Right lobe of liver (tissue), 6 donors: ENCODE data around the gene FMC1. TPM values are rescaled to one million over a fixed set of nuclear protein-coding genes. Genes with fewer than 3 reads are reported as not detected.

Experiments
- ATAC-seq, 4 donors: fragments of 200-7000 bp; cut with Tn5 transposase; one replicate each; pipeline ENCODE4 v1.9.1; 2020; ENCODE audit warnings: mild to moderate bottlenecking in 4 of 4, moderate library complexity in 4 of 4
- DNase-seq, 3 donors: peaks; one replicate each; pipeline ENCODE4 v3.0.0-alpha.2; 2020
- H3K27ac ChIP-seq, 3 donors: fragments of 200-600 bp; one replicate each; pipeline ENCODE4 v1.8.0; 2022
- H3K27me3 ChIP-seq, 2 donors: fragments of 200-600 bp; one replicate each; pipeline ENCODE4 v1.8.0; 2022
- H3K36me3 ChIP-seq, 4 donors: fragments of 200-600 bp; sonication (generic) in 1 of 4; one replicate each; pipeline versions ENCODE4 v1.5.1 to v1.8.0; 2017 to 2022; ENCODE audit warnings: control low read depth in 1 of 4
- H3K4me1 ChIP-seq, 4 donors: fragments of 200-600 bp; sonication (generic) in 1 of 4; one replicate each; pipeline versions ENCODE4 v1.5.1 to v1.8.0; 2017 to 2022; ENCODE audit warnings: control low read depth in 1 of 4
- H3K4me3 ChIP-seq, 3 donors: fragments of 200-600 bp; one replicate each; pipeline ENCODE4 v1.8.0; 2022
- H3K9me3 ChIP-seq, 4 donors: fragments of 200-600 bp; sonication (generic) in 1 of 4; one replicate each; pipeline versions ENCODE4 v1.5.1 to v1.8.0; 2017 to 2022; ENCODE audit warnings: control low read depth in 1 of 4
- POLR2A ChIP-seq: fragments of 450-650 bp; IDR thresholded peaks from one replicate; pipeline ENCODE4 v1.6.1; 2017; ENCODE audit warnings: antibody characterized with exemption, mild to moderate bottlenecking
- WGBS: methylation state at CpG from one replicate; pipeline ENCODE4 v1.1.6; 2018; ENCODE audit warnings: low coverage, low lambda C conversion rate; ENCODE audit not compliant: insufficient coverage; ENCODE audit errors: missing lambda C conversion rate; 5-methylcytosine and 5-hydroxymethylcytosine counted together
- intact Hi-C, 2 donors: fragments of 100-400 bp; cut with DNase I; formaldehyde crosslinking; loops; one replicate each; pipeline versions ENCODE4 v1.11.2 to v1.14.1; 2022
- total RNA-seq, 6 experiments: library from RNA; depleted of rRNA in 2 of 6; stranded (reverse); fragments of >200 nt in 2 of 6; fragmentation: NEBNext Ultra II Directional in 3 of 6; extraction: Animal tissue kit (Norgen Biotek cat#: 25700) in 3 of 6; gene quantifications; one replicate each; pipeline versions ENCODE4 v1.1.0 to v1.2.4, GENCODE V29; 2016 to 2023
- TF ChIP-seq, protein P1 (sequence below), 4 donors: fragments of 200-600 bp in 3 of 4; fragments of 450-650 bp in 1 of 4; IDR thresholded peaks; one replicate each; pipeline versions ENCODE4 v1.5.1 to v1.8.0; 2016 to 2022; ENCODE audit warnings: antibody characterized with exemption in 4 of 4, mild to moderate bottlenecking in 2 of 4
- donor health status: DM: no; HTN: yes; CAD: no.
- donor health status: DM: no; HTN: no; CAD: no.
- donor health status: DM: no; HTN: no; CAD: no.
- donor health status: DM: no; HTN: yes; CAD: no.
- donor health status: DM: no; HTN: yes; CAD: no.

Gene FMC1
- total RNA-seq, 6 experiments from 2014 or later, result 4.4 to 17.7 (median 6.2) TPM

DNA sequence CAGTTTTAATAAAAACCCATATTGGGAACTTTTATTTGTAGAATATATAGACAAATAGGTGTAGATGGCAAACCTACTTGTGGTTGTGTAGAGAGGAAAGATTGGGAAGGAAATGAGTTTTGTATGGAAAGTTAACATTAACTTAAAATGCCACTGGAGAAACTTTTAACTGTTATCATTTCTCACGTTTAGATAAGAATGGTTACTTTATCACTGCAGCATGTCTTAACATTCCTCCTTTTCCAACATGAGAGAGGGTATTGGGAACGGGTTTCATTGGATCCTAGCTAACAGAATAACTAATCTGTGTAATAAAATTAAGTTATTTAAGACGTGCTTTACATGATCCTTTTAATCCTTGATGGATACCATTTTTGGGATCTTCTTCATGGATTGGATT lies 20.4 kb downstream of the FMC1 start:
- H3K36me3 ChIP-seq, result no peaks in the 10 kb centered on the region
- no peaks in the 10 kb centered on the region for H3K27me3 ChIP-seq
- no peak for ATAC-seq
- H3K9me3 ChIP-seq, result no peaks in the 10 kb centered on the region
- DNase-seq, result no peak
- TF ChIP-seq, protein P1, sequence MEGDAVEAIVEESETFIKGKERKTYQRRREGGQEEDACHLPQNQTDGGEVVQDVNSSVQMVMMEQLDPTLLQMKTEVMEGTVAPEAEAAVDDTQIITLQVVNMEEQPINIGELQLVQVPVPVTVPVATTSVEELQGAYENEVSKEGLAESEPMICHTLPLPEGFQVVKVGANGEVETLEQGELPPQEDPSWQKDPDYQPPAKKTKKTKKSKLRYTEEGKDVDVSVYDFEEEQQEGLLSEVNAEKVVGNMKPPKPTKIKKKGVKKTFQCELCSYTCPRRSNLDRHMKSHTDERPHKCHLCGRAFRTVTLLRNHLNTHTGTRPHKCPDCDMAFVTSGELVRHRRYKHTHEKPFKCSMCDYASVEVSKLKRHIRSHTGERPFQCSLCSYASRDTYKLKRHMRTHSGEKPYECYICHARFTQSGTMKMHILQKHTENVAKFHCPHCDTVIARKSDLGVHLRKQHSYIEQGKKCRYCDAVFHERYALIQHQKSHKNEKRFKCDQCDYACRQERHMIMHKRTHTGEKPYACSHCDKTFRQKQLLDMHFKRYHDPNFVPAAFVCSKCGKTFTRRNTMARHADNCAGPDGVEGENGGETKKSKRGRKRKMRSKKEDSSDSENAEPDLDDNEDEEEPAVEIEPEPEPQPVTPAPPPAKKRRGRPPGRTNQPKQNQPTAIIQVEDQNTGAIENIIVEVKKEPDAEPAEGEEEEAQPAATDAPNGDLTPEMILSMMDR (IDR thresholded peaks at IDR 0.05), result no peak
- no peak for TF ChIP-seq POLR2A
- 18% methylated on average over 3 of the region's 3 CpGs for WGBS
- H3K27ac ChIP-seq, result no peak overlapping the region
- intact Hi-C loops, result no loop called here
- H3K4me1 ChIP-seq, result peaks cover 0 to 25% (median 12%) of the 10 kb centered on the region in 4 donors
- H3K4me3 ChIP-seq, result no peak overlapping the region

DNA sequence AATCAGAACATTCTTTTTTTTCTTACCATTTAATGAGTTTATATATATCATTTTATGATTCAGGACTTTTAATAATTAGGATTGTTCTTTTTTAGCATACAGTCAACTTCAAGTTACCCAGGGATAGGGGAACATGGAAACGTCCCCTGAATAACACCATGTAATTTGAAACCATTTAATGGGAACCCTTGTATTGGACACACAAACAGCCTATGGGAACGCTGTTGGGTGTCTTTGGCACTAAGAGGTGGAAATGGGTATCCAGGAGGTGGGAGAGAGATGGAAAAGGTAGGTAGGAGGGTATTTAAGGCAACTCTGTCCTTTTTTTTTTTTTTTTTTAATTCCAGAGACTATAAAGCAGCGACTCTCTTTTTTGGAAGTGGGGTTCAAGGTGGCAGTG lies 21.2 kb downstream of the FMC1 start:
- ATAC-seq, result no peak

GRCh38 chr7:139362981-139363380 lies 21.8 kb downstream of the FMC1 start:
- no peak for DNase-seq
- intact Hi-C loops, result no loop called here

More for the DNA sequence above, 21.2 kb downstream of the FMC1 start:
- H3K9me3 ChIP-seq, result no peaks in the 10 kb centered on the region
- DNase-seq, result no peak
- WGBS, result 47% methylated on average over 2 of the region's 3 CpGs
- no peaks in the 10 kb centered on the region for H3K36me3 ChIP-seq
- no peak overlapping the region for H3K4me3 ChIP-seq
- no peaks in the 10 kb centered on the region for H3K27me3 ChIP-seq
- no peak overlapping the region for H3K27ac ChIP-seq
- TF ChIP-seq, protein P1 (IDR thresholded peaks at IDR 0.05), result no peak
- TF ChIP-seq POLR2A, result no peak
- intact Hi-C loops, result no loop called here
- H3K4me1 ChIP-seq, result peaks cover 0 to 20% (median 12%) of the 10 kb centered on the region in 4 donors

GRCh38 chr7:139365336-139365735 lies 24.2 kb downstream of the FMC1 start:
- Histone ChIP-seq H3K4me3 (no peak overlapping the region), H3K4me1 (peaks cover 0 to 31% (median 13%) of the 10 kb centered on the region in 4 donors), H3K27ac (no peak overlapping the region), H3K36me3 (no peaks in the 10 kb centered on the region), H3K27me3 (no peaks in the 10 kb centered on the region), H3K9me3 (no peaks in the 10 kb centered on the region)
- DNase-seq, result no peak
- WGBS, result 78% methylated on average over 2 of the region's 2 CpGs
- ATAC-seq, result no peak
- intact Hi-C loops, result no loop called here
- TF ChIP-seq, protein P1 (IDR thresholded peaks at IDR 0.05), result no peak
- TF ChIP-seq POLR2A, result no peak

More at GRCh38 chr7:139362981-139363380, 21.8 kb downstream of the FMC1 start:
- H3K36me3 ChIP-seq, result no peaks in the 10 kb centered on the region
- no peak overlapping the region for H3K27ac ChIP-seq
- H3K4me1 ChIP-seq, result peaks cover 0 to 25% (median 11%) of the 10 kb centered on the region in 4 donors
- H3K4me3 ChIP-seq, result no peak overlapping the region
- no peaks in the 10 kb centered on the region for H3K27me3 ChIP-seq
- ATAC-seq, result no peak
- WGBS, result 94% methylated on average over 2 of the region's 6 CpGs
- no peaks in the 10 kb centered on the region for H3K9me3 ChIP-seq
- TF ChIP-seq, protein P1 (IDR thresholded peaks at IDR 0.05), result no peak
- no peak for TF ChIP-seq POLR2A

DNA sequence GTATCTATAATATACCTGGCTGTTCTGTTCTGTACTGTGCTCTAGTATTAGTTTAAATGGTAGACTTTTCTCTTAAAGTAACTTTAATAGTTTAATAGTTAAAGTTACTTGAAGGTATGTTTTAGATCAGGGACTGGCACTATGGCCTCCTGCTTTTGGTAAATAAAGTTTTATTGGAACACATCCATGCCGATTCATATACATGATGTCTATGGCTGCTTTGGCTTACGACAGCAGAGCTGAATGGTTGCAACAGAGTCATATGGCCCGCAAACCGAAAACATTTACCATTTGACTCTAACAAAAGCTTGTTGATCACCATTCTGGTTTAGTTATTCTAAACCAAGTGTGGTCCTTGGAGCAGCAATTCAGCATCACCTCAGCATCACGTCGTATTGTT lies 25.3 kb downstream of the FMC1 start:
- Histone ChIP-seq H3K36me3 (no peaks in the 10 kb centered on the region), H3K4me1 (peaks cover 0 to 26% (median 11%) of the 10 kb centered on the region in 4 donors), H3K27ac (no peak overlapping the region), H3K9me3 (no peaks in the 10 kb centered on the region), H3K4me3 (no peak overlapping the region), H3K27me3 (no peaks in the 10 kb centered on the region)
- TF ChIP-seq, protein P1 (IDR thresholded peaks at IDR 0.05), result no peak
- TF ChIP-seq POLR2A, result no peak
- intact Hi-C loops, result no loop called here
- WGBS, result 100% methylated on average over 6 of the region's 6 CpGs
- DNase-seq (no peak), ATAC-seq (no peak)
